H1 (cell line): ENCODE data around the gene SPINK1. TPM values are rescaled to one million over a fixed set of nuclear protein-coding genes. Genes with fewer than 3 reads are reported as not detected.
"Not testable (repeated sequence)": the region's sequence is repeated elsewhere in the genome, so short reads cannot be mapped to it uniquely, and the experiment has no call there.

Source experiments
- CTCF ChIA-PET: fragments of 300-600 bp; sonication (Branson Sonifier 250); formaldehyde crosslinking; loops from one replicate; lab custom pipeline; 2021; ENCODE audit not compliant: partially characterized antibody; lab: Charles Lee
- POLR2A ChIA-PET: fragments of 300-600 bp; sonication (Branson Sonifier 250); formaldehyde crosslinking; loops from one replicate; lab custom pipeline; 2021; ENCODE audit warnings: inconsistent platforms; ENCODE audit not compliant: partially characterized antibody; lab: Charles Lee
- DNase-seq, 2 experiments: peaks; one replicate each; pipeline versions ENCODE4 v3.0.0 to v3.0.0-alpha.2; 2010 to 2022; ENCODE audit warnings: low spot score in 2 of 2, low read depth in 1 of 2, mixed read lengths in 1 of 2
- FAIRE-seq: peaks from 2 replicates; lab custom pipeline; 2011; peaks lifted over from hg19 to GRCh38; lab: Jason Lieb, UNC
- H2AFZ ChIP-seq: 2 replicates; pipeline ENCODE4 v1.8.1; 2012; ENCODE audit warnings: low read length, inconsistent platforms
- H2AK5ac ChIP-seq: 2 replicates; pipeline ENCODE4 v1.6.1; 2013; ENCODE audit warnings: low read depth, low read length
- H2BK120ac ChIP-seq: replicated peaks from 2 replicates; pipeline ENCODE3; 2013; ENCODE audit warnings: low read depth, low read length, inconsistent platforms
- H2BK12ac ChIP-seq: 2 replicates; pipeline ENCODE4 v1.6.1; 2013; ENCODE audit warnings: low read depth, low read length
- H2BK15ac ChIP-seq: 2 replicates; pipeline ENCODE4 v1.6.1; 2013; ENCODE audit warnings: low read length
- H2BK20ac ChIP-seq: 2 replicates; pipeline ENCODE4 v1.6.1; 2013; ENCODE audit warnings: low read length
- H2BK5ac ChIP-seq: 2 replicates; pipeline ENCODE4 v1.6.1; 2013; ENCODE audit warnings: low read depth, low read length
- H3K14ac ChIP-seq: 2 replicates; pipeline ENCODE4 v1.6.1; 2013; ENCODE audit warnings: inconsistent platforms; ENCODE audit not compliant: insufficient read length
- H3K18ac ChIP-seq: 2 replicates; pipeline ENCODE4 v1.6.1; 2013; ENCODE audit warnings: low read length; ENCODE audit errors: extremely low read depth
- H3K23ac ChIP-seq: 2 replicates; pipeline ENCODE4 v1.6.1; 2013; ENCODE audit warnings: inconsistent platforms; ENCODE audit not compliant: insufficient read length
- H3K23me2 ChIP-seq: 2 replicates; pipeline ENCODE4 v1.6.1; 2013; ENCODE audit warnings: low read depth, low read length
- H3K27ac ChIP-seq: 2 replicates; pipeline ENCODE4 v1.6.1; 2011; ENCODE audit warnings: low read depth, low read length, inconsistent platforms
- H3K27me3 ChIP-seq, 4 experiments: replicated peaks in 1 of 4; 1 replicate in 1 of 4; 2 replicates in 3 of 4; pipeline versions ENCODE4 v1.6.1 to v1.8.1; 2011 to 2013; ENCODE audit warnings: low read length in 3 of 4, mild to moderate bottlenecking in 3 of 4, inconsistent platforms in 2 of 4, mixed read lengths in 2 of 4, moderate library complexity in 1 of 4; ENCODE audit not compliant: control insufficient read depth in 3 of 4, insufficient read depth in 3 of 4; ENCODE audit errors: extremely low read depth in 1 of 4
- H3K36me3 ChIP-seq, 4 experiments: 2 replicates each; pipeline versions ENCODE4 v1.6.1 to v1.8.1; 2011 to 2013; ENCODE audit warnings: mild to moderate bottlenecking in 4 of 4, low read length in 3 of 4, moderate library complexity in 2 of 4, control low read depth in 1 of 4, inconsistent platforms in 1 of 4; ENCODE audit not compliant: insufficient read depth in 4 of 4, control insufficient read depth in 2 of 4
- H3K4ac ChIP-seq: replicated peaks from 2 replicates; pipeline ENCODE3; 2013; ENCODE audit warnings: low read length, low read depth, mixed read lengths, inconsistent platforms; ENCODE audit not compliant: insufficient read length
- H3K4me1 ChIP-seq, 4 experiments: replicated peaks in 1 of 4; 1 replicate in 1 of 4; 2 replicates in 3 of 4; pipeline versions ENCODE4 v1.6.1 to v1.8.1; 2011 to 2013; ENCODE audit warnings: low read length in 3 of 4, inconsistent platforms in 2 of 4, mixed read lengths in 1 of 4; ENCODE audit not compliant: insufficient read depth in 4 of 4, control insufficient read depth in 3 of 4
- H3K4me2 ChIP-seq, 2 experiments: 2 replicates each; pipeline versions ENCODE4 v1.6.1 to v1.8.1; 2011 to 2013; ENCODE audit warnings: low read depth in 2 of 2, low read length in 2 of 2, control low read depth in 1 of 2, inconsistent platforms in 1 of 2, mild to moderate bottlenecking in 1 of 2; ENCODE audit not compliant: insufficient read depth in 1 of 2
- H3K4me3 ChIP-seq, 4 experiments: fragments of 200-600, 300-600 bp in 1 of 4; sonication (generic), shearing (Covaris generic), sonication (Bioruptor Twin) in 1 of 4; 2 replicates each; pipeline versions ENCODE4 v1.5.1 to v1.8.1; 2011 to 2016; ENCODE audit warnings: low read length in 4 of 4, low read depth in 3 of 4, control low read depth in 2 of 4, inconsistent platforms in 2 of 4, mild to moderate bottlenecking in 2 of 4, mixed read lengths in 1 of 4, moderate library complexity in 1 of 4; ENCODE audit not compliant: insufficient read depth in 2 of 4; ENCODE audit errors: extremely low read depth in 1 of 4
- H3K56ac ChIP-seq: replicated peaks from 2 replicates; pipeline ENCODE3; 2013; ENCODE audit warnings: low read depth, mild to moderate bottlenecking, mixed read lengths, low read length, inconsistent platforms; ENCODE audit not compliant: insufficient read length
- H3K79me1 ChIP-seq: 2 replicates; pipeline ENCODE4 v1.6.1; 2013; ENCODE audit warnings: low read depth, low read length, control low read depth
- H3K79me2 ChIP-seq, 2 experiments: 2 replicates each; pipeline versions ENCODE4 v1.6.1 to v1.8.1; 2012 to 2013; ENCODE audit warnings: low read length in 2 of 2, mild to moderate bottlenecking in 2 of 2, inconsistent platforms in 1 of 2; ENCODE audit not compliant: insufficient read depth in 2 of 2, control insufficient read depth in 1 of 2
- H3K9ac ChIP-seq, 4 experiments: replicated peaks in 1 of 4; 1 replicate in 1 of 4; 2 replicates in 3 of 4; pipeline versions ENCODE4 v1.6.1 to v1.8.1; 2011 to 2013; ENCODE audit warnings: low read depth in 3 of 4, low read length in 3 of 4, control low read depth in 2 of 4, mild to moderate bottlenecking in 2 of 4, moderate library complexity in 2 of 4, inconsistent platforms in 1 of 4; ENCODE audit errors: extremely low read depth in 1 of 4
- H3K9me3 ChIP-seq, 2 experiments: 2 replicates each; pipeline versions ENCODE4 v1.6.1 to v1.8.1; 2012 to 2013; ENCODE audit warnings: mild to moderate bottlenecking in 2 of 2, moderate library complexity in 2 of 2, control low read depth in 1 of 2, inconsistent platforms in 1 of 2, low read depth in 1 of 2, low read length in 1 of 2, mixed read lengths in 1 of 2; ENCODE audit not compliant: insufficient read depth in 2 of 2
- H4K20me1 ChIP-seq, 2 experiments: replicated peaks in 1 of 2; 2 replicates each; pipeline versions ENCODE3 to v1.8.1; 2011 to 2013; ENCODE audit warnings: inconsistent platforms in 2 of 2, low read length in 2 of 2, mild to moderate bottlenecking in 1 of 2; ENCODE audit not compliant: insufficient read depth in 2 of 2, control insufficient read depth in 1 of 2
- H4K5ac ChIP-seq: 2 replicates; pipeline ENCODE4 v1.6.1; 2013; ENCODE audit warnings: low read length, low read depth, mixed read lengths, inconsistent platforms; ENCODE audit not compliant: insufficient read length
- H4K8ac ChIP-seq: 2 replicates; pipeline ENCODE4 v1.8.0; 2013; ENCODE audit warnings: mild to moderate bottlenecking, moderate library complexity, low read length, inconsistent platforms; ENCODE audit not compliant: insufficient read depth; ENCODE audit errors: extremely low read depth
- H4K91ac ChIP-seq: replicated peaks from 2 replicates; pipeline ENCODE3; 2013; ENCODE audit warnings: low read length, mixed read lengths, inconsistent platforms; ENCODE audit not compliant: insufficient read length
- whole genome bisulfite sequencing, 2 experiments: shearing (Covaris generic) in 1 of 2; methylation state at CpG; one replicate each; pipeline versions ENCODE4 v1.1.6 to v1.1.7; 2013 to 2015; ENCODE audit warnings: low lambda C conversion rate in 2 of 2, mixed read lengths in 2 of 2, inconsistent platforms in 1 of 2, low coverage in 1 of 2, missing lambda C conversion rate in 1 of 2; ENCODE audit not compliant: insufficient replicate concordance in 2 of 2, insufficient coverage in 1 of 2, insufficient read length in 1 of 2; ENCODE audit errors: extremely low coverage in 1 of 2, missing lambda C conversion rate in 1 of 2; 5-methylcytosine and 5-hydroxymethylcytosine counted together
- polyA plus RNA-seq, 7 experiments: library from polyadenylated mRNA; depleted of rRNA in 3 of 7; stranded (reverse) in 5 of 7; unstranded in 2 of 7; fragments of >200 nt in 5 of 7; fragments of 200-250 nt in 2 of 7; gene quantifications; 1 replicate in 5 of 7; 2 replicates in 1 of 7; 4 replicates in 1 of 7; pipeline versions ENCODE4 v1.2.1 to v1.2.3, GENCODE V29; 2011 to 2013; ENCODE audit warnings: missing spikeins in 2 of 7, mixed read lengths in 2 of 7
- total RNA-seq: library from RNA; stranded (reverse); fragmentation: NEBNext Ultra II Directional; extraction: Animal tissue kit (Norgen Biotek cat#: 25700); gene quantifications from 2 replicates; pipeline ENCODE4 v1.2.1, GENCODE V29; 2021

The SPINK1 gene
- total and polyA plus RNA-seq, 2 of the 8 experiments (the other 6 are each of a cell fraction or from before 2014, with no cell fraction given), result 0.48 to 1.3 TPM

DNA sequence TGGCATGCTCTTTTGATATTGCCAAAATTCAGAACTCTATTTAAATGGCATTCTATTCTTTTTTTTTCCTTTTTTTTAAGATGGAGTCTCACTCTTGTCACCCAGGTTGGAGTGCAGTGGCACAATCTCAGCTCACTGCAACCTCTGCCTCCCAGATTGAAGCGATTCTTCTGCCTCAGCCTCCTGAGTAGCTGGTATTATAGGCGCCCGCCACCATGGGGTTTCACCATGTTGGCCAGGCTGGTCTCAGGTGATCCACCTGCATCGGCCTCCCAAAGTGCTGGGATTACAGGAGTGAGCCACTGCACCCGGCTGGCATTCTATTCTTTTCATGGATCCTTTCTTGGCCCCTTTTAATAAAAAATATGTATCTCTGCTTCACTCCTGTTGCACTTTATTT lies 4.5 kb downstream of the SPINK1 start:
- H4K5ac ChIP-seq, H2BK15ac ChIP-seq, H3K14ac ChIP-seq, H3K4me3 ChIP-seq, H3K79me2 ChIP-seq, H3K36me3 ChIP-seq, H4K20me1 ChIP-seq, H2BK120ac ChIP-seq, H3K23ac ChIP-seq, H2BK20ac ChIP-seq, H2BK12ac ChIP-seq, H2AK5ac ChIP-seq, H3K4me1 ChIP-seq, DNase-seq, FAIRE-seq, H4K91ac ChIP-seq, H2BK5ac ChIP-seq, H3K79me1 ChIP-seq, H3K4me2 ChIP-seq, H4K8ac ChIP-seq, H3K27me3 ChIP-seq, H3K23me2 ChIP-seq, H3K56ac ChIP-seq, H3K27ac ChIP-seq, H3K9ac ChIP-seq, H3K4ac ChIP-seq, H2AFZ ChIP-seq, H3K9me3 ChIP-seq, H3K18ac ChIP-seq: not testable (repeated sequence)
- whole genome bisulfite sequencing, 2 experiments, result 86% methylated on average over 5 of the region's 5 CpGs; no CpG with 5 or more reads in 1 of the 2 experiments
- CTCF ChIA-PET, result interaction anchor here (1.3 kb wide), 1 partner anchor 199 kb away, joined by 3 read pairs; no protein-coding TSS in a partner anchor
- POLR2A ChIA-PET, result interaction anchor here (0.9 kb wide), 1 partner anchor 44 kb away, joined by 3 read pairs; the partner anchor contains the start of gene JAKMIP2
